B cell (primary cell): Measurements from ENCODE around the gene PLG.

ENCODE experiments used
- CTCF ChIP-seq: fragments of 200-600 bp; IDR thresholded peaks from one replicate; pipeline ENCODE4 v1.8.0; 2022; ENCODE audit warnings: antibody characterized with exemption, mild to moderate bottlenecking
- EZH2 ChIP-seq: IDR thresholded peaks from 2 replicates; pipeline ENCODE4 v1.6.1; 2012; ENCODE audit warnings: borderline replicate concordance, low read depth, mild to moderate bottlenecking, moderate library complexity, low read length; ENCODE audit not compliant: insufficient read depth, poor library complexity, severe bottlenecking

GRCh38 chr6:160783741-160784140, 81.7 kb downstream of the PLG start:
- no peak for TF ChIP-seq CTCF
- TF ChIP-seq EZH2, result no peak
